GM21447 (cell line): ENCODE data around the gene AMIGO1.

Experiments
- ATAC-seq: cut with Tn5 transposase; IDR thresholded peaks from one replicate; pipeline ENCODE4 v1.9.1; 2021; ENCODE audit not compliant: unreplicated experiment

The AMIGO1 gene

GRCh38 chr1:109457819-109458218 lies 51.7 kb downstream of the AMIGO1 start:
- ATAC-seq, result no peak

- ATAC-seq, result no peak
These were observed 54.9 kb downstream of the AMIGO1 start for GRCh38 chr1:109454497-109455133.
